Measurements from ENCODE around the gene AK3. TPM values are rescaled to one million over a fixed set of nuclear protein-coding genes. Genes with fewer than 3 reads are reported as not detected.

The AK3 gene
- total and polyA plus RNA-seq, 2 of the 8 experiments (the other 6 are each of a cell fraction or from before 2014, with no cell fraction given): 8.9 to 30.0 TPM

- H3K14ac ChIP-seq (ENCODE audit: insufficient read length): no peak overlapping the region
- no peak overlapping the region for H3K27ac ChIP-seq (ENCODE audit: low read depth, low read length)
- no peak for DNase-seq (ENCODE audit: low read depth in 1 of 2, low spot score in 2 of 2)
- peaks cover 4 to 23% (median 9%) of the 10 kb centered on the region in 4 experiments for H3K4me1 ChIP-seq (replicated peaks in 1 of 4; ENCODE audit: control insufficient read depth in 3 of 4, insufficient read depth in 4 of 4, low read length in 3 of 4)
- CTCF ChIA-PET (ENCODE audit: partially characterized antibody): interaction anchor here (0.8 to 3.2 kb wide), 13 partner anchors 10 to 282 kb away, joined by 3 to 13 read pairs (median 5); partner anchors contain the start of genes AK3 and CDC37L1
- no peak overlapping the region for H4K91ac ChIP-seq (replicated peaks; ENCODE audit: insufficient read length, low read length)
- no peaks in the 10 kb centered on the region for H3K9me3 ChIP-seq (ENCODE audit: insufficient read depth in 2 of 2, low read depth in 1 of 2, low read length in 1 of 2)
- H3K4me3 ChIP-seq (ENCODE audit: extremely low read depth in 1 of 4, insufficient read depth in 2 of 4, low read depth in 3 of 4, low read length in 4 of 4): peak overlapping the region in 1 of 4 experiments; percentile 84; a peak in 1 of 8 replicates
- H4K20me1 ChIP-seq (replicated peaks in 1 of 2; ENCODE audit: control insufficient read depth in 1 of 2, insufficient read depth in 2 of 2, low read length in 2 of 2): no peaks in the 10 kb centered on the region
- H2BK120ac ChIP-seq (replicated peaks; ENCODE audit: low read depth, low read length): no peak overlapping the region
- no peak overlapping the region for H3K9ac ChIP-seq (replicated peaks in 1 of 4; ENCODE audit: extremely low read depth in 1 of 4, low read depth in 3 of 4, low read length in 3 of 4)
- peaks cover 6% of the 10 kb centered on the region; the same call in 1 of the 2 replicates for H3K79me1 ChIP-seq (ENCODE audit: low read depth, low read length)
- no peak overlapping the region for H4K5ac ChIP-seq (ENCODE audit: insufficient read length, low read depth, low read length)
- H2BK20ac ChIP-seq (ENCODE audit: low read length): no peak overlapping the region
- POLR2A ChIA-PET (ENCODE audit: partially characterized antibody): interaction anchor here (0.9 to 3.3 kb wide), 6 partner anchors 8 to 129 kb away, joined by 3 to 14 read pairs (median 6); partner anchors contain the start of genes AK3 and CDC37L1
- no peak overlapping the region for H3K4ac ChIP-seq (replicated peaks; ENCODE audit: insufficient read length, low read depth, low read length)
- no peak for FAIRE-seq
- H2BK15ac ChIP-seq (ENCODE audit: low read length): no peak overlapping the region
- no peak overlapping the region for H2BK5ac ChIP-seq (ENCODE audit: low read depth, low read length)
- 79% methylated on average over 2 of the region's 2 CpGs; no CpG with 5 or more reads in 1 of the 2 experiments for WGBS, 2 experiments (ENCODE audit: extremely low coverage in 1 of 2, insufficient coverage in 1 of 2, insufficient read length in 1 of 2, insufficient replicate concordance in 2 of 2, low coverage in 1 of 2, low lambda C conversion rate in 2 of 2, missing lambda C conversion rate in 1 of 2)
- H3K4me2 ChIP-seq (ENCODE audit: insufficient read depth in 1 of 2, low read depth in 2 of 2, low read length in 2 of 2): peak overlapping the region; percentile 50 to 94
- no peak overlapping the region for H2AK5ac ChIP-seq (ENCODE audit: low read depth, low read length)
- no peak overlapping the region for H2BK12ac ChIP-seq (ENCODE audit: low read depth, low read length)
- peaks cover 16% of the 10 kb centered on the region for H3K23me2 ChIP-seq (ENCODE audit: low read depth, low read length)
- H3K23ac ChIP-seq (ENCODE audit: insufficient read length): no peak overlapping the region
- no peak overlapping the region for H3K18ac ChIP-seq (ENCODE audit: extremely low read depth, low read length)
- no peak overlapping the region for H4K8ac ChIP-seq (ENCODE audit: extremely low read depth, insufficient read depth, low read length)
- H2AFZ ChIP-seq (ENCODE audit: low read length): no peak overlapping the region
- H3K79me2 ChIP-seq (ENCODE audit: control insufficient read depth in 1 of 2, insufficient read depth in 2 of 2, low read length in 2 of 2): peaks cover 3 to 9% of the 10 kb centered on the region in 2 experiments; a peak in 2 of 4 replicates
- H3K56ac ChIP-seq (replicated peaks; ENCODE audit: insufficient read length, low read depth, low read length): no peak overlapping the region
- H3K36me3 ChIP-seq (ENCODE audit: control insufficient read depth in 2 of 4, insufficient read depth in 4 of 4, low read length in 3 of 4): no peaks in the 10 kb centered on the region
- no peaks in the 10 kb centered on the region for H3K27me3 ChIP-seq (replicated peaks in 1 of 4; ENCODE audit: control insufficient read depth in 3 of 4, extremely low read depth in 1 of 4, insufficient read depth in 3 of 4, low read length in 3 of 4)
- no peak for TF ChIP-seq ASH2L (IDR thresholded peaks at IDR 0.05; ENCODE audit: low read length)
- no peak for TF ChIP-seq GTF2F1 (IDR thresholded peaks at IDR 0.05; ENCODE audit: borderline replicate concordance, low read depth, low read length)
- TF ChIP-seq TAF1 (IDR thresholded peaks at IDR 0.05; ENCODE audit: low read depth, low read length): no peak
- no peak for TF ChIP-seq EGR1 (IDR thresholded peaks at IDR 0.05; ENCODE audit: borderline replicate concordance, low read depth, low read length)
- TF ChIP-seq TEAD4 (IDR thresholded peaks at IDR 0.05; ENCODE audit: low read depth, low read length): no peak
- no peak for TF ChIP-seq KDM1A (IDR thresholded peaks at IDR 0.05; ENCODE audit: borderline replicate concordance, low read length)
- no peak for TF ChIP-seq SP1 (IDR thresholded peaks at IDR 0.05; ENCODE audit: low read depth, low read length)
- no peak for TF ChIP-seq MAFK (IDR thresholded peaks at IDR 0.05; ENCODE audit: low read depth, low read length)
- TF ChIP-seq NANOG (IDR thresholded peaks at IDR 0.05; ENCODE audit: insufficient read depth, low read depth, low read length, poor library complexity, severe bottlenecking): no peak
- TF ChIP-seq SAP30 (IDR thresholded peaks at IDR 0.05; ENCODE audit: insufficient read depth, insufficient replicate concordance, low read length): no peak
- TF ChIP-seq BCL11A (IDR thresholded peaks at IDR 0.05; ENCODE audit: low read depth in 2 of 2, low read length in 2 of 2): no peak
- no peak for TF ChIP-seq YY1 (IDR thresholded peaks at IDR 0.05; ENCODE audit: low read depth, low read length)
- TF ChIP-seq CREB1 (IDR thresholded peaks at IDR 0.05): no peak
- TF ChIP-seq SIRT6 (IDR thresholded peaks at IDR 0.05; ENCODE audit: low read length): no peak
- TF ChIP-seq POU5F1 (IDR thresholded peaks at IDR 0.05; ENCODE audit: low read depth, low read length): no peak
- no peak for TF ChIP-seq BRCA1 (IDR thresholded peaks at IDR 0.05; ENCODE audit: low read depth, low read length)
Measured at GRCh38 chr9:4665357-4665756, 75.6 kb downstream of the AK3 start.

All from H1 (cell line).